Natural killer cell (primary cell): ENCODE results near the gene CEP164. TPM values are rescaled to one million over a fixed set of nuclear protein-coding genes. Genes with fewer than 3 reads are reported as not detected.

Source experiments
- ATAC-seq, 3 donors: fragments of 150-1000 bp in 2 of 3; fragments of 200-7000 bp in 1 of 3; cut with Tn5 transposase; 1 replicate in 1 of 3; 2 replicates in 2 of 3; pipeline ENCODE4 v1.10.0; 2021; ENCODE audit warnings: mild to moderate bottlenecking in 2 of 3, moderate library complexity in 2 of 3
- DNase-seq, 2 donors: peaks; one replicate each; pipeline versions ENCODE4 v3.0.0 to v3.0.0-alpha.2; 2013 to 2021; ENCODE audit warnings: mixed read lengths in 1 of 2
- H3K27ac ChIP-seq: one replicate; pipeline ENCODE4 v1.5.1; 2013; ENCODE audit warnings: mild to moderate bottlenecking, low read length
- H3K27me3 ChIP-seq: one replicate; pipeline ENCODE4 v1.6.1; 2013; ENCODE audit warnings: low read length; ENCODE audit not compliant: control insufficient read depth, insufficient read depth
- H3K36me3 ChIP-seq: one replicate; pipeline ENCODE4 v1.6.1; 2013; ENCODE audit warnings: low read length; ENCODE audit not compliant: control insufficient read depth, insufficient read depth
- H3K4me1 ChIP-seq: one replicate; pipeline ENCODE4 v1.6.1; 2013; ENCODE audit warnings: low read length; ENCODE audit not compliant: control insufficient read depth, insufficient read depth
- H3K4me3 ChIP-seq: one replicate; pipeline ENCODE4 v1.5.1; 2013; ENCODE audit warnings: low read length
- H3K9me3 ChIP-seq: one replicate; pipeline ENCODE4 v1.6.1; 2013; ENCODE audit warnings: low read length; ENCODE audit not compliant: control insufficient read depth, insufficient read depth
- H3K27ac Mint-ChIP-seq, 2 donors: one replicate each; pipeline ENCODE4 v1.8.0; 2022; ENCODE audit warnings: mild to moderate bottlenecking in 2 of 2, mixed read lengths in 2 of 2, moderate library complexity in 1 of 2
- H3K27me3 Mint-ChIP-seq, 2 donors: one replicate each; pipeline ENCODE4 v1.8.0; 2022; ENCODE audit warnings: low read depth in 2 of 2, mixed read lengths in 2 of 2
- H3K36me3 Mint-ChIP-seq: one replicate; pipeline ENCODE4 v1.8.0; 2022; ENCODE audit warnings: mixed read lengths
- H3K4me1 Mint-ChIP-seq, 2 donors: one replicate each; pipeline ENCODE4 v1.8.0; 2022; ENCODE audit warnings: mixed read lengths in 2 of 2
- H3K4me3 Mint-ChIP-seq: one replicate; pipeline ENCODE4 v1.8.0; 2022; ENCODE audit warnings: mild to moderate bottlenecking, moderate library complexity, mixed read lengths
- H3K9me3 Mint-ChIP-seq, 2 donors: one replicate each; pipeline ENCODE4 v1.8.0; 2022; ENCODE audit warnings: mixed read lengths in 2 of 2
- WGBS: methylation state at CpG from one replicate; pipeline ENCODE4 v1.1.7; 2013; ENCODE audit warnings: missing lambda C conversion rate; ENCODE audit not compliant: insufficient coverage; 5-methylcytosine and 5-hydroxymethylcytosine counted together
- intact Hi-C: fragments of 100-400 bp; cut with micrococcal nuclease; formaldehyde crosslinking; loops from one replicate; pipeline ENCODE4 v1.14.2; 2022
- total RNA-seq, 4 donors: library from RNA; stranded (reverse); fragments of 120-200 nt in 1 of 4; gene quantifications; one replicate each; pipeline versions ENCODE4 v1.2.3 to v1.2.4, GENCODE V29; 2013 to 2022
- TF ChIP-seq, protein P1 (sequence below): fragments of 200-600 bp; IDR thresholded peaks from one replicate; pipeline ENCODE4 v1.8.0; 2022; ENCODE audit warnings: antibody characterized with exemption

Gene CEP164
- total RNA-seq, 3 donors from 2014 or later (not counting 1 experiment from before 2014, with no cell fraction given), result 45.6 to 49.9 (median 49.8) TPM

- TF ChIP-seq, protein P1, sequence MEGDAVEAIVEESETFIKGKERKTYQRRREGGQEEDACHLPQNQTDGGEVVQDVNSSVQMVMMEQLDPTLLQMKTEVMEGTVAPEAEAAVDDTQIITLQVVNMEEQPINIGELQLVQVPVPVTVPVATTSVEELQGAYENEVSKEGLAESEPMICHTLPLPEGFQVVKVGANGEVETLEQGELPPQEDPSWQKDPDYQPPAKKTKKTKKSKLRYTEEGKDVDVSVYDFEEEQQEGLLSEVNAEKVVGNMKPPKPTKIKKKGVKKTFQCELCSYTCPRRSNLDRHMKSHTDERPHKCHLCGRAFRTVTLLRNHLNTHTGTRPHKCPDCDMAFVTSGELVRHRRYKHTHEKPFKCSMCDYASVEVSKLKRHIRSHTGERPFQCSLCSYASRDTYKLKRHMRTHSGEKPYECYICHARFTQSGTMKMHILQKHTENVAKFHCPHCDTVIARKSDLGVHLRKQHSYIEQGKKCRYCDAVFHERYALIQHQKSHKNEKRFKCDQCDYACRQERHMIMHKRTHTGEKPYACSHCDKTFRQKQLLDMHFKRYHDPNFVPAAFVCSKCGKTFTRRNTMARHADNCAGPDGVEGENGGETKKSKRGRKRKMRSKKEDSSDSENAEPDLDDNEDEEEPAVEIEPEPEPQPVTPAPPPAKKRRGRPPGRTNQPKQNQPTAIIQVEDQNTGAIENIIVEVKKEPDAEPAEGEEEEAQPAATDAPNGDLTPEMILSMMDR, result no peak
- Mint-ChIP-seq H3K4me3 (no peak overlapping the region), H3K9me3 (no peaks in the 10 kb centered on the region)
These were observed 92.0 kb downstream of the CEP164 start for GRCh38 chr11:117419482-117420142.

DNA sequence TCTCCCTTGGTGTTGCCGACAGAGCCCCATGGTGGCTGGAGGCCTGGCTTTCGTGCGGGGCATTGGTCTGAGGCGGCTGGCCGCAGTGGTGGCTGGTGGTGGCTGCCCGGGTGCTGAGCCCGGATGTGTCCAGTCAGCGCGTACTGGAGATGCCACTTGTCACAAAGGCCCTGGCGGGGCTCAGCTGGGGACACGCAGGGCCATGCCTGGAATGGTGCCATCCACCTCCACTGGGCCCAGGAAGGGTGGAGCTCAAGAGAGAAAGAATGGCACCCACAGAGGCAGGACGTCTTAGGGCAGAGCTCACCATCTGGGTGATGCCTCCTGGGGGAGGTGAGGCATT lies 92.5 kb downstream of the CEP164 start:
- no peak for DNase-seq
- H3K27me3 ChIP-seq, result no peaks in the 10 kb centered on the region
- 91% methylated on average over 12 of the region's 12 CpGs for WGBS
- Mint-ChIP-seq H3K27me3 (peaks cover 0 to 7% of the 10 kb centered on the region in 2 donors), H3K27ac (no peak overlapping the region), H3K9me3 (no peaks in the 10 kb centered on the region), H3K36me3 (no peaks in the 10 kb centered on the region), H3K4me1 (no peaks in the 10 kb centered on the region), H3K4me3 (no peak overlapping the region)
- H3K36me3 ChIP-seq, result no peaks in the 10 kb centered on the region
- intact Hi-C loops, result loop anchor here (10.0 kb wide), 1 partner anchor 525 kb away; no protein-coding TSS in a partner anchor
- TF ChIP-seq, protein P1, result no peak
- H3K4me3 ChIP-seq, result no peak overlapping the region
- no peaks in the 10 kb centered on the region for H3K9me3 ChIP-seq
- H3K27ac ChIP-seq, result no peak overlapping the region
- no peaks in the 10 kb centered on the region for H3K4me1 ChIP-seq
- ATAC-seq, result no peak

More at GRCh38 chr11:117419482-117420142, 92.0 kb downstream of the CEP164 start:
- H3K4me1 ChIP-seq, result no peaks in the 10 kb centered on the region
- no peaks in the 10 kb centered on the region for H3K27me3 ChIP-seq
- DNase-seq, result no peak
- no peak overlapping the region for H3K4me3 ChIP-seq
- no peaks in the 10 kb centered on the region for H3K36me3 ChIP-seq
- no peak overlapping the region for H3K27ac ChIP-seq
- intact Hi-C loops, result loop anchor here (10.0 kb wide), 1 partner anchor 525 kb away; no protein-coding TSS in a partner anchor
- H3K27me3 Mint-ChIP-seq, result peaks cover 0 to 7% of the 10 kb centered on the region in 2 donors
- no peak for ATAC-seq
- no peaks in the 10 kb centered on the region for H3K9me3 ChIP-seq
- no peak overlapping the region for H3K27ac Mint-ChIP-seq
- no peaks in the 10 kb centered on the region for H3K4me1 Mint-ChIP-seq
- 84% methylated on average over 12 of the region's 12 CpGs for WGBS
- H3K36me3 Mint-ChIP-seq, result no peaks in the 10 kb centered on the region

GRCh38 chr11:117420598-117420997 lies 92.9 kb downstream of the CEP164 start:
- Mint-ChIP-seq H3K4me1 (no peaks in the 10 kb centered on the region), H3K36me3 (no peaks in the 10 kb centered on the region), H3K4me3 (no peak overlapping the region), H3K9me3 (no peaks in the 10 kb centered on the region), H3K27me3 (peaks cover under 1 to 7% of the 10 kb centered on the region in 2 donors), H3K27ac (no peak overlapping the region)
- Histone ChIP-seq H3K27ac (no peak overlapping the region), H3K9me3 (no peaks in the 10 kb centered on the region), H3K36me3 (no peaks in the 10 kb centered on the region), H3K27me3 (no peaks in the 10 kb centered on the region), H3K4me3 (no peak overlapping the region), H3K4me1 (no peaks in the 10 kb centered on the region)
- TF ChIP-seq, protein P1, result no peak
- DNase-seq (no peak), ATAC-seq (no peak)
- WGBS, result 86% methylated on average over 5 of the region's 6 CpGs
- intact Hi-C loops, result loop anchor here (10.0 kb wide), 1 partner anchor 524 kb away; no protein-coding TSS in a partner anchor
